HL-60/S4 treated with retinoic acid at 250 ng/mL for 4 days and 3 days (cell line): ENCODE results near the gene ALKBH7.

Experiments used
- in situ Hi-C: fragments of 300-500 bp; cut with MboI; formaldehyde crosslinking; loops from 2 replicates; pipeline ENCODE4 v1.7.0; 2022; ENCODE audit warnings: low sequenced_read_pairs

Gene ALKBH7

DNA sequence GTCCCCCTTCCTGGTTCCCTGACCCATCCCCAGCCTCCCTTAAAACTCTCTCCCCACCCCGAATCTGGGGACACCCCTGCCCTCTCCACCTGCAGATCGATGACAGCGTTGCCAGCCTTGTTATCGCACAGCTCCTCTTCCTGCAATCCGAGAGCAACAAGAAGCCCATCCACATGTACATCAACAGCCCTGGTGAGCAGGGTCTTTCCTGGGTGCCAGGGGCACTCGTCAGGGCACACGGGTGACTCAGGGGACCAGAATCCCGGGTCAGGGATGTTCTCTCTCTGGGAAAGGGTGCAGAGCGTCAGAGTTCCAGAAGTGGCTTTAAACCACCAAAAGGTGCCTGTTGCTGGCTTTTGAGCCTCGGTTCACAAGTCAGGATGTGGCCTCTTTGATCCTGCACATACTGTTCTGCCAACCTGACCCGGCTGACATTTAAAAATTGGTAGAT, 10.2 kb upstream of the ALKBH7 start:
- in situ Hi-C loops, result no loop called here

DNA sequence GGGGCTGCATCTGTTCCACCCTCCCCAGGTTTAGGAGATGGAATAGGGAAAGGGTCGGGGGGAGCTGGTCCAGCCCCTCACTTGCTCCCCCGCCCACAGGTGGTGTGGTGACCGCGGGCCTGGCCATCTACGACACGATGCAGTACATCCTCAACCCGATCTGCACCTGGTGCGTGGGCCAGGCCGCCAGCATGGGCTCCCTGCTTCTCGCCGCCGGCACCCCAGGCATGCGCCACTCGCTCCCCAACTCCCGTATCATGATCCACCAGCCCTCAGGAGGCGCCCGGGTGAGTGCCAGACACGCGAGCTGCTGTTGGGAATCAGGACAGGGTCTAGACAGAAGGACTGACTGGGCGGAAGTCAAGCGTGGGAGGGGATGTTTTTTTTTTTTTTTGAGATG, 8.2 kb upstream of the ALKBH7 start:
- in situ Hi-C loops, result no loop called here

DNA sequence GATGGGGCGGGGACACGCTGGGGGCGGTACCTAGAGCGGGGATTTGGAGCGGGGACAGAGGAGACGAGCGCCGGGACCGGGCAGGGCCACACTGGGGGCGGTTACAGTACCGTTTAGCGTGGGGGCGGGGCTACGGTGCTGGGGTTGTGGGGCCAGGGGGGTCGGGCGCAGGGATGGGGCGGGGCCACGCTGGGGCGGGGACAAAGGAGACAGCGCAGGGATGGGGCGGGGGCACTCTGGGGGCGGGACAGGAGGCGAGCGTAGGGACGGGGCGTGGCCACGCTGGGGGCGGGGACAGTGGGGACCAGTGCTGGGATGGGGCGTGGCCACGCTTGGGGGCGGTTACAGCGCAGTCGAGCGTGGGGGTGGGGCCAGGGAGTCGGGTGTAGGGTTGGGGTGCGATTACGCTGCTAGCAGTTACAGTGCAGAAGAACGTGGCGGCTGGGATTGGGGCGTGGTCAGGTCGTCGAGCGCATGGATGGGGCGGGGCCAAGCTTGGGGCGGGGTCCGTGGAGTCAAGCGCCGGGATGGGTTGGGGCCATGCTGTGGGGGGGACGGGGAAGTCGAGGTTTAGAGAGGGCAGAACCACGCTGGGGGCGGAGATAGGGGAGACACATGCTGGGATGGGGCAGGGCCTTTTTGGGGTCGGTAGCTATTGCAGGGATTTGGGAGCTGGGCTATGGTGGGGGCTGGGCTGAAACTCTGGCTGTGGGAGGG, 660 bp downstream of the ALKBH7 start:
- in situ Hi-C loops, result no loop called here

DNA sequence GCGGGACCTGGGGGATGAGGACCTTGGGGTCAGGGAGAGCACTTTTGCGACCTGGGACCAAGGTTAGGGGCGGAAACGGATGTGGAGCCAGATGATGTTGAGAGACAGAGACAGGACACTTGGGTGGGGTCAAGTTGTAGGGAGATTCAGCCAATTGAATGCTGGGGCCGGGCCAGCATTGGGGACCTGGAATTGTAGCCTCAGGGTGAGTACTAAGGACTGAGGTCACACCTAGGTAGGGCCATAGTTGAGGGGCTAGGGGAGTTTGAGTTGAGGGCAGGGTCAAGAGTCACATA, 1.2 kb downstream of the ALKBH7 start:
- in situ Hi-C loops, result no loop called here

DNA sequence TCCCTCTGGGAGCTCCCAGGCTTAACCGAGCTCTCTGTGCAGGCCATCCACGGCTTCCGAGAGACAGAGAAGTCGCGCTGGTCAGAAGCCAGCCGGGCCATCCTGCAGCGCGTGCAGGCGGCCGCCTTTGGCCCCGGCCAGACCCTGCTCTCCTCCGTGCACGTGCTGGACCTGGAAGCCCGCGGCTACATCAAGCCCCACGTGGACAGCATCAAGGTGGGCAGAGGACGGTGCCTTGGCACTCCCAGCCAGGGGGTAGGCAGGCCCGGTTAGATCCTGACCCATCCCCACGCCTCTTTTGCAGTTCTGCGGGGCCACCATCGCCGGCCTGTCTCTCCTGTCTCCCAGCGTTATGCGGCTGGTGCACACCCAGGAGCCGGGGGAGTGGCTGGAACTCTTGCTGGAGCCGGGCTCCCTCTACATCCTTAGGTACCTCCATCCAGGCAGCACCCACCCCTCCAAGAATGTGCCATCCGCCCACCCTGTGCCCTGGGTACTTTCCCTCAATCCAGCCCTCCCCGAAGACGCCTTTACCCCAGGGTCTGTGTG, 1.6 kb downstream of the ALKBH7 start:
- in situ Hi-C loops, result no loop called here

DNA sequence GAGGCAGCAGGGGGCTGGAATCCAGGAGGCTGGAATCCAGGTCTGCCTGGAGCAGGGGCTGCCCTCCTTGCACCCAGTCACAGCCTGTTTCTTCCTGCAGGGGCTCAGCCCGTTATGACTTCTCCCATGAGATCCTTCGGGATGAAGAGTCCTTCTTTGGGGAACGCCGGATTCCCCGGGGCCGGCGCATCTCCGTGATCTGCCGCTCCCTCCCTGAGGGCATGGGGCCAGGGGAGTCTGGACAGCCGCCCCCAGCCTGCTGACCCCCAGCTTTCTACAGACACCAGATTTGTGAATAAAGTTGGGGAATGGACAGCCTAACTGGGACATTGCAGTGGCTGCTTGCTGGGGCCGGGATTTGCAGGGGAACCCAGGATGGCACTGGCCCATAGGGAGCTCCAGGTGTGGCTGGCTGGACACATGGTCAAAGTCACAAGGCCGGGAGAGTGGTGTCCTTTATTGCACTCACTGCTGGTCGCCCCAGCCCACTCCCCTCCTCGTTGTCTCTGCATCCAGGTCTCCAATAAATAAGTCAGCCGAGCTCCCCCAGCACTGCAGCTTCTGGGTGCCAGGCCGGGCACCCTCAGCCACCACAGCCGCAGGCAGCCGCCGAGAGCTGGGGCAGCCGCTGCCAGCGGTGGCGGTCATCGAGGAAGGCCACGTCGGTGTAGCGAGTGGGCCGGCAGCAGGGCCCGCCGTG, 2.3 kb downstream of the ALKBH7 start:
- in situ Hi-C loops, result no loop called here

DNA sequence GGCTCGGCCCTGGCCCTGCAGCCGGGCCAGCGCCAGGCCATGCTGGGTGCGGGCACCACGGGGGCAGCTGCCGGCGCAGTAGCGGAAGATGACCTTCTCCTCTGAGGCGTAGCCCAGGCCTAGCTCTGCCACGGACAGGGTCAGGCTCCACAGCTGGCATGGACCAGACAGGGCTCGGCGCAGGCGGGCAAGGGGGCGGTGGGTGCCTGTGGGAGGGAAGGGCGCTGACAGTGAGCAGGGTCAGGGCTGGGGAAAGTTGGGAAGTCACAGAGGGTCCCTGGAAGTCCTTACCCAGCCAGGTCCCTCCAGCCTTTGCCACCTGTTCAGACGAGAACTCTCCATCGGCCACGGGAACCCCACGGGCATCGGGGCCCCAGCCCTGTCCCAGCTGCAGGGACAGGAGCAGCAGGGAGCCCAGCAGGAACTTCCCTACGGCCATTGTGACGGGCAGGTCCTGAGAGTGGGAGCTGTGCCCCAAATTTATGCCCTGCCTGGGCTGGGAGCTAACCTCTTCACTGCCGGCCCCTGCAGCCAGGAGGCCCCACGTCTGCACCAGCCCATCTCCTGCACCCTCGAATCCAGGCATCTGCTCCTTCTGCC, 2.9 kb downstream of the ALKBH7 start, which contains the start of gene PSPN:
Gene PSPN, minus strand, starts transcription at position 523 of the 600 bp plus-strand sequence. Its CDS starts 84 bp downstream, at position 439.
- in situ Hi-C loops, result no loop called here

DNA sequence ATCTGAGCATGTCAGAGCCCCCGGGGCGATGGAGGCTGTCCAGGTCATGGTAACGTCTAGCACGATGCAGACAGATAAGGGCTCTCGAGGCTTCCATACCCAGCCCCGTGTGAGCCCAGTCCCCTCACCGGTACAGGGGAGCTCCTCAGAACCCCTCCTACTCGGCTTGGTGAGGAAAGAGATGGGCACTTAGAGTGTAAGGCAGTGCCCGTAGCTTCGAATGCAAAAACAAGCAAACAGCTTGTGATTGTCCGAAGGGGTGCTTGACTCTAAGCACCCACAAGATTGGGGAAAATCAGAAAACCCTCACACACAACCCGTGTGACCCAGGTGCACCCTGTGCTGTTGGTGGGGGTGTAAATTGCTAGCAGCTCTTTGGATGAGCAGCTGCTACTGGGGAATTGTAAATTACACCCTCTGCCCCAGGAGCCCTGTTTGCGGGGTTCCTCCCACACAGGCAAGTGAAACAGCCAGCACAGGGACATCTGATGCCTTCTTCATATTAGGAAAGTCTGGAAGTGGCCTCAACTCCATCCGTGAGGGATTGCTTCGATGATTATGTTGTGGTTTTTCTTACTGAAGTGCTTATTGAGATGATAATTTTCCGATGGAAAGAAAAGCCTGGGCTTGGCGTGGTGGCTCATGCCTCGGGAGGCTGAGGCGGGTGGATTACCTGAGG, 4.1 kb downstream of the ALKBH7 start:
- in situ Hi-C loops, result no loop called here

DNA sequence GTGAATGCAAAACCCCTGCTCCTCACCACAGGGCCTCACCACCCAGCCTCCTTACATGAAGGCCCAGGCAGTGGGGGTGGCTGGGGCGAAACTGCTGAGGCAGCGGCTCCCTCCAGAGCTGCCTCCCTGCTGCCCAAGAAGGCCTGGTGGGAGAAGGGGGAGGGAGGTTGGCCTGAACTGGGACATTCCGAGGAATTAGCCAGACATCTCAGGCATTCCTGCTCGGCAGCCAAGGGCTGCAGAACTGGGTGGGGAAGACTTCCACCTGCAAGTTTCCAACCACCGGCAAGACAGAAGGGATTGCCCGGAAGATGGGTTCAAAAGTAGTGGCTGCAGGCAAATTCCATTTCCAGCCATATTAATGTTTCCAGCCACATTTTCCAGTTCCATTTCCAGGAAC, 5.4 kb downstream of the ALKBH7 start:
- in situ Hi-C loops, result no loop called here

DNA sequence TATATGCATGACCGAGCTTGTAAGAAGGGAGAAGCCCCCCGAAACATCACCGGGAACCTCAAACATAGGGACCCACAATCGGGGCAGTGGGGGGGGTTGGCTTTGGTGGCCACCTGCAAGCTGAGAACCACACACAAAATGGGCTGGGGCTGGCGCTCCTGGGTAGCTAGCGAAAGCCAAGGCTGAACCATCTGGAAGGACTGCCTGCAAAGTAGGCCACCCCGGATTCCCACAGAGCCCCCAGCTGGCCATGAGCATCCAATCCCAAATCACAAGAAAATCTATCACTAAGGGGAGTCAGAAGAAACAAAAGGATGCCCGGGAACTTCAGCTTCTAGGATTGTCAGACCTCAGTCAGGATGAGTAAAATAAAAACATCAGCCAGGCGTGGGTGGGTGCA, 5.9 kb downstream of the ALKBH7 start:
- in situ Hi-C loops, result no loop called here

DNA sequence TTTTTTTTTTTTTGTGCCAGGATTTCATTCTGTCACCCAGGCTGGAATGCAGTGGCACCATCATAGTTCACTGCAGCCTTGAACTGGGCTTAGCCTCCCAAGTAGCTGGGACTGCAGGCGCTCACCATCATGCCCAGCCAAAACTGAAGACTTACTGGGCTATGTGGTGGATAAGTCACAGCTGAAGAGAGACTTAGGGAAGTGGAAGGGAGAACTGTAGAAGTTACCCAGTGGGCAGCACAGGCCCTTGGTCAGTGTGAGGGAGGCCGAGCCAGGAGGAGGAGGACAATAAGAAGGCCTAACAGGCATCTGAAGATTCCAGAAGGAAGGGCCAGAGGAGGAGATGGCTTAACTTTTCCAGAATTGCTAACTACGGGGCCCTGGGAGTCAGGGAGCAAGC, 7.2 kb downstream of the ALKBH7 start:
- in situ Hi-C loops, result no loop called here

DNA sequence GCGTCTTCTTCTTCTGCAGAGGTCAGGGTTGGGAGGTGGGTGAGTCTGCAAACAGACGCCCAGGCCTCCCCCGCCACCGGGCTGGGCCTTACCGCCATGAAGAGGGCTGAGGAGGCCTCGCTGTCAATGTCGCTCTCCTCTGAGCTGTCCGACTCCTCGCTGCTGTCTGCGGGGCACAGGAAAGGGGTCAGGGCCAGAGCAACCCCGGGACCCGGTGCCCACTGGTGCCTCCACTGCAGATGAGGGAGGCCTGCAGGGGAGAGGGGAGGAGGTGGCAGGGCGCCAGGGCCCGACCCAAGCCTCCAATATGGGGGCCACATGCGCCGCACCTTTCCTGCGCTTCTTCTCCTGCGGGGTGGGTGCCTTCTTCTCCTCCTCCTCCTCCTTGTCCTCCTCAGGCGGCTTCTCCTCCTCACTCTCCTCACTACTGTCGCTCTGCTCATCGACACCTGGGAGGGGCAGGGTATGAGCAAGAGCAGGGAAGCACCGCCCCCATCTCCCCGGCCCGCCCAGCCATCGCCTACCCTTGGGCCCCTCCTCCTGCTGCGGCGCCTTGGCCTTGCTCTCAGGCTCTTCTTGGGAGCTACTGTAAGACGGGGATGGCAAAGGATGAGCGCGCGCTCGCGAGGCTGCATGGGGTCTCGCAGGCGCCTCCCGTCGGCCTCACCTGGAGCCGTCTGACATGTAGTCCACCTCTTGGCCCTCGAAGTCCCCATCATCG, 8.6 kb downstream of the ALKBH7 start:
- in situ Hi-C loops, result no loop called here

DNA sequence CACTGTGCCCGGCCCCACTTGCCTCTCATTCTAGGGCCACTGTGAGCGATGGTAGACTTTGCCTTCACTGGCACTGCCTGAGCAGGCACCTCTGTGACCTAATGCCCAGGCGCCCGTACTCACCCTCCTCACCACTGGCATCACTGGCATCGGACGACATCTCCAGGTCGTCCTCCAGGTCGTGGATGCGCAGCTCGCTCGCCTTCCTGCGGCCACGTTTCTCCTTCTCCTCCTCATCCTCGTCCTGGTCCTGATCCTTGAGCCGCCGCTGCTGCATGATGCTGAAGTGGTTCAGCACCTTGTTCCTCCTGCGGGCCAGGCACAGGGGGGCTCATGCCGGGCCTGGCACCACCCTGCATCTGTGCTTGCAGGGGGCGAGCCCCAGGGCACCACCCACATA, 10.6 kb downstream of the ALKBH7 start:
- in situ Hi-C loops, result no loop called here

DNA sequence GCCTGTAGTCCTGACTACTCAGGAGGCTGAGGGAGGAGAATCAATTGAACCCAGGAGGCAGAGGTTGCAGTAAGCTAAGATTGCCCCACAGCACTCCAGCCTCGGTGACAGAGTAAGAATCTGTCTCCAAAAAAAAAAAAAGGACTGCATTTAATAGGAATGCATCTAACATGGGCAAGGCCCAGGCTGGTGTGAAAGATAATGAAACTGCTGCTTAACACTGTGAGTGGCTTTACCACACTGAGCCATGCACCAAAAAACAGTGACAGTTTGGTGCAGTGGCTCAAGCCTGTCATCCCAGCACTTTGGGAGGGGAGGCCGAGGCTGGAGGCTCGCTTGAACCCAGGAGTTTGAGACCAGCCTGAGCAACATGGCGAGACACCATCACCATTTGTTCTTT, 11.8 kb downstream of the ALKBH7 start:
- in situ Hi-C loops, result no loop called here

DNA sequence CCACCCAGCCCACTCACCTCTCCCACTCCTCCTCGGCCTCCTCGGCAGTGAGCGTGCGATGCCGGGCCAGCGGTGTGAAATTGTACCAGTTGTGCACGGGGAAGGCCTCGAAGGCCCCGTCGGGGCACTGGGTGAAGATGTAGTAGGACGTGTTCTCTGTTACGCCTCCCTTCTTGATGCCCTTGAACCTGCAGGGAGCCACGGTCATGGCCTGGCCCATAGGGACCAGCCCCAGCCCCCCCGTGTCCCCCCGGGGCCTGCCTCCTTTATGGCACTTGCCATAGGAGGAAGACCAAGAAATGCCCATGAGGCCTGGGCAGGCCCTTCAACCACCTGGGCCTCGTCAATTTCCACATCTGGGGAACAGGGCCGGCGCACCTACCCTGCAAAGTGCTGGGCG, 14.8 kb downstream of the ALKBH7 start:
- in situ Hi-C loops, result no loop called here

DNA sequence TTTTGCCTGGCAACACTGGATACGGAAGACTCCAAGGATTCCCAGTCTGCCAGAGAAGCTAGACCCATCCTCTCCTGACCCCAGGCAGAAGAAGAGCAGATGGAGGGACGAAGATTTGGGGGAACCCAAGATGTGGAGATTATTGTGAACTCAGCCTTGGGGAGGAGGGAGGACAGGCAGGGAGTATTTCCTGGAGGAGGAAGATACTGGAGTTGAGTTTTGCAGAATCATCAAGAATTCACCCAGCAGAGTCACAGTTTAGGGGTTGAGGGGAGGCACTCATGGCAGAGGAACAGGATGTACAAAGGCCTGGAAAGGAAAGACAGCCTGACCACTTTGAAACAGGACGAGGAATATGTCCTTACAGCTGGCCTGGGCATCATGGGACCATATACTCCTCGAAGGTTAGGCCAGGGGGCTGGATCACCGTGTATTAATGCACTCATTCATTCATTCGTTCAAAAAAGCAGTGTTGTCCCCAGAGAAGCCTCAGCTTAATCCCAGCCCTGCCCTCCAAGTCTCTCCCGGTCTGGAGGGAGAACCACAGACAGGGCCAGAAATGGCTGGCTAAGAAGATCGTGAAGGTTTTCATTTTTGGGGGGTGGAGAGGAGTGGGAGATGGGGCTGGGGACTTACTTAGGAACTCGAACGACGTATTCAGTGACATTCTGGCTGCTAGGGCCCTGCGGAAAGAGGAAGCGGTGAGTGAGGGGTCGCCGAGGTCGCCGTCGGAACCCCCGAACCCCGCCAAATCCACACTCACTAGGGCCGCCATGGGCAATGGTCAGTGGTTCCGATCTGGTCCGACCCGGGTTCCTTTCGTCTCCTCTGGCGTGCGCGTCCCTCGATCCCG, 19.9 kb downstream of the ALKBH7 start:
- in situ Hi-C loops, result no loop called here

DNA sequence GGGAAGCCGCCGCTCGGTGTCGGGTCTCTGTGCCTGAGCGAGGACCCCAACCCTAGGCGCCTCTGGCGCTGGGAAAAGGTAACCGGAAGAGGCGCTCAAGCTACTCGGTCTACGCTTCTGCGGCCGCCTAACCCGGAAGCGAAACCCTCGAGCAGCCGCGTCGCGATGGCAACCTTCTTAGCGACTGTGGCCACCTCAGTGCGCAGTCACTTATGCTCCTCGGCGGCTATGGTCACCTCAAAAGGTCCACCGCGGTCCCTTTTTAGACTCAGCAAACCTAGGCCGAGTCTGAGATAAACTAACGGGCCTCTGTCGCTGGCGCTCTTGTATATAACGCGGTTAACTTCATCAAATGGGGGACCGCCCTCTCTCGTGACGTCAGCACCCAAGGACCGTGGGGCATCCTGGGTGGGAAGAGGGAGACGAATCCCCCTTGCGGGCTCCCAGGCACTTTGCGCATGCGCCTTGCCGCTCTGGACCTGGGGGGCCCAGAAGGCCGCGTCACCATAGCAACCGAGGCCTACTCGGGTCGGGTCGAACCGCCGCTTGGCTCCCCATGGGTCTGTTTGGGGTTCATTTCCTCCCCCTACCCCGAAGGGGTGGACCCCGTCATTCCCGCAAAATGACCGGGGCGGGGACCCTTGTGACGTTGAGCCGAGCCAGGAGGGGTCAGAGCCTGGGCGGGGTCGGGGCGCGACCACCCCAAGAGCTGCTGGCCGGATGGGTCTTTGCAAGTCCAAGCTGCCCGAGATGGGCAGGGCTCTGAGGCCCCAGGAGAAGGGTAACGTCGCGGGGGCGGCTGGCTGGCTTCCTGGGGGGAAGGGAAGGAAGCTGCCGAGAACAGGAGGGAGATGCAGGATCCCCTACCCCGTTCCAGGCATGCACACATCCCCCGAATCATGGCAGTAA, 20.7 kb downstream of the ALKBH7 start, which contains the start of gene GTF2F1:
Gene GTF2F1, minus strand, starts transcription at position 91 of the 909 bp plus-strand sequence. CDS start 169 bp downstream, outside the sequence.
- in situ Hi-C loops, result no loop called here

DNA sequence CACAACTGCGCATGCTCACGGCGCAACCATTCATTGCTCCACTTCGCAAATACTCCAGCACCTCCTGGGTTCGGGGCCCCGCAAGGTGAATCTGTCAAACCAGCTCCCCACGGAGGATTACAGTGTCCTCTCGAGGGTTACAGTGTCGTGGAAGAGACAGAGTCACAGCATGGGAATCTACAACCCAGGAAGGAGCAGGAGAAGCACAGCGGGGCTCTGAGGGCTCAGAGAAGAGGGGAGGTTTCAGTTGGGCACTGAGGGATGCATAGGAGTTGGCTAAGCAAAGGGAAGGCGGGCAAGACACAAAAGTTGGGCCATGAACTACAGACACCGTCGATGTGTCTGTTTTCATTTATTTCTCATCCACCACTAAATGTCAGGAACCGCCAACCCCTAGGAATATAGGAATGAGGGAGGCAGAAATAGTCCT, 21.4 kb downstream of the ALKBH7 start:
- in situ Hi-C loops, result no loop called here

DNA sequence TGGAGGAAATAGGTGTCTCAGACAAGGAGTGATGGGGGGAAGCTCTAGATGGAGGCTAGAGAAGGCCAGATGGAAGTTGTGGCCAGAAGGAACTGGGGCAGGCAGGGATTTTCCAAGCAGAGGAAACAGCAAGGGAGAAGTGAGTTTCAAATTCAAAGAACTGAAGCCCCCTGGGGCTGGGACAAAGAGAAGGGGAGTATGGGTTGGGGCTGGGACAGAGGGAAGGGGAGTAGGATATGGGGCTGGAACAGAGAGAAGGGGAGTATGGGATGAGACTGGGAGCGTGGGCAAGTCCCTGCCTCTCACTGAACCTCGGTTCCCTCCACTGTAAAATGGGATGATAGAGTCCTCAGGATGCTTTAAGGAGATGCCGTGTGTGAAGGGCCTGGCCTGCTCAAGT, 22.2 kb downstream of the ALKBH7 start:
- in situ Hi-C loops, result no loop called here
